Caco-2 (cell line): ENCODE data around the gene GAS7. TPM values are rescaled to one million over a fixed set of nuclear protein-coding genes. Genes with fewer than 3 reads are reported as not detected.

Experiments
- BruUV-seq: library from RNA; stranded (reverse); fragments of 400-500 nt; replicated peaks from 2 replicates; lab custom pipeline; 2021; lab: Mats Ljungman, UMichigan
- CTCF ChIA-PET: fragments of 300-600 bp; sonication (Branson Sonifier 250); formaldehyde crosslinking; loops from one replicate; lab custom pipeline; 2022; ENCODE audit warnings: antibody characterized with exemption; lab: Charles Lee
- POLR2A ChIA-PET: fragments of 300-600 bp; sonication (Branson Sonifier 250); formaldehyde crosslinking; loops from one replicate; lab custom pipeline; 2022; ENCODE audit warnings: antibody characterized with exemption; lab: Charles Lee
- DNase-seq, 2 experiments: peaks; one replicate each; pipeline versions ENCODE4 v3.0.0 to v3.0.0-alpha.2; 2020 to 2022
- H3K27me3 ChIP-seq: replicated peaks from 2 replicates; pipeline ENCODE4 v1.6.0; 2011; ENCODE audit warnings: low read length; ENCODE audit not compliant: control insufficient read depth, insufficient read depth
- H3K36me3 ChIP-seq: 2 replicates; pipeline ENCODE4 v1.5.1; 2011; ENCODE audit warnings: low read length; ENCODE audit not compliant: control insufficient read depth, insufficient read depth
- H3K4me1 ChIP-seq: fragments of 250-450 bp; sonication (Bioruptor Pico); 2 replicates; pipeline ENCODE4 v1.5.1; 2020; ENCODE audit warnings: mild to moderate bottlenecking
- H3K4me3 ChIP-seq: 2 replicates; pipeline ENCODE4 v1.5.1; 2011; ENCODE audit warnings: low read depth, mild to moderate bottlenecking, control low read depth, low read length
- H3K9me3 ChIP-seq: fragments of 250-450 bp; sonication (Bioruptor Pico); 2 replicates; pipeline ENCODE4 v1.5.1; 2020; ENCODE audit warnings: mild to moderate bottlenecking, moderate library complexity
- H3K27ac Mint-ChIP-seq: one replicate; pipeline ENCODE4 v1.8.0; 2022; ENCODE audit warnings: mixed read lengths; ENCODE audit not compliant: unreplicated experiment
- H3K27me3 Mint-ChIP-seq: one replicate; pipeline ENCODE4 v1.8.0; 2022; ENCODE audit warnings: mixed read lengths; ENCODE audit not compliant: insufficient read depth, unreplicated experiment
- H3K36me3 Mint-ChIP-seq: one replicate; pipeline ENCODE4 v1.8.0; 2022; ENCODE audit warnings: mild to moderate bottlenecking, mixed read lengths; ENCODE audit not compliant: insufficient read depth, unreplicated experiment
- H3K4me1 Mint-ChIP-seq: one replicate; pipeline ENCODE4 v1.8.0; 2022; ENCODE audit warnings: low read depth, mixed read lengths; ENCODE audit not compliant: unreplicated experiment
- H3K4me3 Mint-ChIP-seq: one replicate; pipeline ENCODE4 v1.8.0; 2022; ENCODE audit warnings: mild to moderate bottlenecking, moderate library complexity, mixed read lengths; ENCODE audit not compliant: unreplicated experiment
- H3K9me3 Mint-ChIP-seq: one replicate; pipeline ENCODE4 v1.8.0; 2022; ENCODE audit warnings: mixed read lengths; ENCODE audit not compliant: unreplicated experiment
- CTCF ChIP-seq, 2 experiments: fragments of 200-600 bp in 1 of 2; IDR thresholded peaks; 1 replicate in 1 of 2; 2 replicates in 1 of 2; pipeline versions ENCODE4 v1.5.1 to v1.8.0; 2011 to 2022; ENCODE audit warnings: antibody characterized with exemption in 1 of 2, control low read depth in 1 of 2, inconsistent platforms in 1 of 2, low read depth in 1 of 2, low read length in 1 of 2, mild to moderate bottlenecking in 1 of 2, moderate library complexity in 1 of 2; ENCODE audit not compliant: insufficient read depth in 1 of 2, severe bottlenecking in 1 of 2, unreplicated experiment in 1 of 2
- intact Hi-C: fragments of 100-400 bp; cut with micrococcal nuclease; formaldehyde crosslinking; loops from one replicate; pipeline ENCODE4 v1.10.0; 2022; ENCODE audit not compliant: unreplicated experiment
- total RNA-seq: library from RNA; stranded (reverse); gene quantifications from 2 replicates; pipeline ENCODE4 v1.2.3, GENCODE V29; 2022

GAS7 gene
- total RNA-seq, 1 experiment from 2014 or later = 0.34 TPM

- H3K9me3 Mint-ChIP-seq = no peaks in the 10 kb centered on the region
- no peak overlapping the region for H3K4me3 Mint-ChIP-seq
- no peaks in the 10 kb centered on the region for H3K36me3 Mint-ChIP-seq
- no peaks in the 10 kb centered on the region for H3K4me1 Mint-ChIP-seq
- H3K4me3 ChIP-seq = no peak overlapping the region
- no peaks in the 10 kb centered on the region for H3K9me3 ChIP-seq
- no peak for DNase-seq
- TF ChIP-seq CTCF (IDR thresholded peaks at IDR 0.05; ENCODE audit: insufficient read depth in 1 of 2, low read depth in 1 of 2, low read length in 1 of 2, severe bottlenecking in 1 of 2, unreplicated experiment in 1 of 2) = no peak
- ChIA-PET POLR2A (no interaction called here), CTCF (no interaction called here)
- no peaks in the 10 kb centered on the region for H3K27me3 ChIP-seq
- no peaks in the 10 kb centered on the region for H3K27me3 Mint-ChIP-seq
- intact Hi-C loops = no loop called here
- no peaks in the 10 kb centered on the region for H3K36me3 ChIP-seq
- no TSS peak for BruUV-seq
- no peak overlapping the region for H3K27ac Mint-ChIP-seq
- H3K4me1 ChIP-seq = no peaks in the 10 kb centered on the region
Measured at GRCh38 chr17:10233161-10233560, 34.8 kb upstream of the GAS7 start.

GRCh38 chr17:10229181-10229580, 30.8 kb upstream of the GAS7 start:
- ChIA-PET CTCF (no interaction called here), POLR2A (no interaction called here)
- no peak overlapping the region for H3K27ac Mint-ChIP-seq
- no peak overlapping the region for H3K4me3 Mint-ChIP-seq
- Histone ChIP-seq H3K36me3 (no peaks in the 10 kb centered on the region), H3K27me3 (no peaks in the 10 kb centered on the region), H3K4me3 (no peak overlapping the region), H3K4me1 (no peaks in the 10 kb centered on the region), H3K9me3 (no peaks in the 10 kb centered on the region)
- H3K36me3 Mint-ChIP-seq = no peaks in the 10 kb centered on the region
- no peaks in the 10 kb centered on the region for H3K27me3 Mint-ChIP-seq
- intact Hi-C loops = loop anchor here (5.0 kb wide), 1 partner anchor 262 kb away; no protein-coding TSS in a partner anchor
- TF ChIP-seq CTCF (IDR thresholded peaks at IDR 0.05; ENCODE audit: insufficient read depth in 1 of 2, low read depth in 1 of 2, low read length in 1 of 2, severe bottlenecking in 1 of 2, unreplicated experiment in 1 of 2) = no peak
- no peaks in the 10 kb centered on the region for H3K9me3 Mint-ChIP-seq
- no peaks in the 10 kb centered on the region for H3K4me1 Mint-ChIP-seq
- no peak for DNase-seq
- no TSS peak for BruUV-seq

GRCh38 chr17:10226930-10227695, 28.7 kb upstream of the GAS7 start:
- Mint-ChIP-seq H3K9me3 (no peaks in the 10 kb centered on the region), H3K4me3 (no peak overlapping the region), H3K27ac (no peak overlapping the region), H3K4me1 (no peaks in the 10 kb centered on the region), H3K36me3 (no peaks in the 10 kb centered on the region), H3K27me3 (no peaks in the 10 kb centered on the region)
- no peaks in the 10 kb centered on the region for H3K9me3 ChIP-seq
- no peak overlapping the region for H3K4me3 ChIP-seq
- ChIA-PET POLR2A (no interaction called here), CTCF (interaction anchor here (0.6 to 0.8 kb wide), 3 partner anchors 14 to 112 kb away, joined by 3 to 4 read pairs (median 3); no protein-coding TSS in a partner anchor)
- DNase-seq = peak; percentile 38 to 49
- intact Hi-C loops = loop anchor here (5.0 kb wide), 1 partner anchor 260 kb away; no protein-coding TSS in a partner anchor
- H3K4me1 ChIP-seq = no peaks in the 10 kb centered on the region
- no peaks in the 10 kb centered on the region for H3K36me3 ChIP-seq
- TF ChIP-seq CTCF (IDR thresholded peaks at IDR 0.05; ENCODE audit: insufficient read depth in 1 of 2, low read depth in 1 of 2, low read length in 1 of 2, severe bottlenecking in 1 of 2, unreplicated experiment in 1 of 2) = peak; percentile 50 to 67
- BruUV-seq = no TSS peak
- no peaks in the 10 kb centered on the region for H3K27me3 ChIP-seq
